Brain microvascular endothelial cell (primary cell): ENCODE measurements around the gene EXOC2.

Source experiments
- DNase-seq: peaks from one replicate; pipeline ENCODE4 v3.0.0-alpha.2; 2020
- H3K27ac ChIP-seq: fragments of 250-450 bp; sonication (Bioruptor Pico); 2 replicates; pipeline ENCODE4 v1.5.1; 2020; ENCODE audit warnings: mild to moderate bottlenecking, moderate library complexity
- H3K27me3 ChIP-seq: fragments of 250-450 bp; sonication (Bioruptor Pico); replicated peaks from 2 replicates; pipeline ENCODE4 v1.5.1; 2020; ENCODE audit warnings: mild to moderate bottlenecking
- H3K36me3 ChIP-seq: fragments of 250-450 bp; sonication (Bioruptor Pico); replicated peaks from 2 replicates; pipeline ENCODE4 v1.5.1; 2020; ENCODE audit warnings: mild to moderate bottlenecking
- H3K4me3 ChIP-seq: 2 replicates; pipeline ENCODE4 v1.5.1; 2011; ENCODE audit warnings: low read depth, mild to moderate bottlenecking, control low read depth, low read length, moderate library complexity
- in situ Hi-C: cut with HindIII; loops from 2 replicates; pipeline ENCODE4 v1.10.0; 2017; ENCODE audit warnings: low sequenced_read_pairs, low pct_ligation_motif_present
- TF ChIP-seq, protein P1 (sequence below): IDR thresholded peaks from 2 replicates; pipeline ENCODE4 v1.5.1; 2011; ENCODE audit warnings: low read depth, mild to moderate bottlenecking, moderate library complexity, low read length, control low read depth, inconsistent platforms; ENCODE audit errors: missing control alignments

EXOC2 gene

GRCh38 chr6:504446-504980 is 188.4 kb downstream of the EXOC2 start:
- Histone ChIP-seq H3K27me3 (no peaks in the 10 kb centered on the region), H3K36me3 (peaks cover 2% of the 10 kb centered on the region), H3K4me3 (no peak overlapping the region), H3K27ac (no peak overlapping the region)
- in situ Hi-C loops = no loop called here
- TF ChIP-seq, protein P1, sequence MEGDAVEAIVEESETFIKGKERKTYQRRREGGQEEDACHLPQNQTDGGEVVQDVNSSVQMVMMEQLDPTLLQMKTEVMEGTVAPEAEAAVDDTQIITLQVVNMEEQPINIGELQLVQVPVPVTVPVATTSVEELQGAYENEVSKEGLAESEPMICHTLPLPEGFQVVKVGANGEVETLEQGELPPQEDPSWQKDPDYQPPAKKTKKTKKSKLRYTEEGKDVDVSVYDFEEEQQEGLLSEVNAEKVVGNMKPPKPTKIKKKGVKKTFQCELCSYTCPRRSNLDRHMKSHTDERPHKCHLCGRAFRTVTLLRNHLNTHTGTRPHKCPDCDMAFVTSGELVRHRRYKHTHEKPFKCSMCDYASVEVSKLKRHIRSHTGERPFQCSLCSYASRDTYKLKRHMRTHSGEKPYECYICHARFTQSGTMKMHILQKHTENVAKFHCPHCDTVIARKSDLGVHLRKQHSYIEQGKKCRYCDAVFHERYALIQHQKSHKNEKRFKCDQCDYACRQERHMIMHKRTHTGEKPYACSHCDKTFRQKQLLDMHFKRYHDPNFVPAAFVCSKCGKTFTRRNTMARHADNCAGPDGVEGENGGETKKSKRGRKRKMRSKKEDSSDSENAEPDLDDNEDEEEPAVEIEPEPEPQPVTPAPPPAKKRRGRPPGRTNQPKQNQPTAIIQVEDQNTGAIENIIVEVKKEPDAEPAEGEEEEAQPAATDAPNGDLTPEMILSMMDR = no peak
- DNase-seq = no peak

GRCh38 chr6:503610-504362 is 189.2 kb downstream of the EXOC2 start:
- H3K27ac ChIP-seq = no peak overlapping the region
- DNase-seq = no peak
- H3K36me3 ChIP-seq = peaks cover 2% of the 10 kb centered on the region
- TF ChIP-seq, protein P1 = no peak
- in situ Hi-C loops = no loop called here
- no peak overlapping the region for H3K4me3 ChIP-seq
- no peaks in the 10 kb centered on the region for H3K27me3 ChIP-seq

- no peak for DNase-seq
- H3K36me3 ChIP-seq = no peaks in the 10 kb centered on the region
- H3K27me3 ChIP-seq = no peaks in the 10 kb centered on the region
- no peak overlapping the region for H3K4me3 ChIP-seq
- in situ Hi-C loops = no loop called here
- TF ChIP-seq, protein P1 = no peak
- H3K27ac ChIP-seq = no peak overlapping the region
Observed at GRCh38 chr6:502761-503160, 190.2 kb downstream of the EXOC2 start.

GRCh38 chr6:501891-502601 is 190.9 kb downstream of the EXOC2 start:
- H3K4me3 ChIP-seq = no peak overlapping the region
- in situ Hi-C loops = no loop called here
- TF ChIP-seq, protein P1 = no peak
- H3K36me3 ChIP-seq = no peaks in the 10 kb centered on the region
- H3K27me3 ChIP-seq = no peaks in the 10 kb centered on the region
- H3K27ac ChIP-seq = no peak overlapping the region
- no peak for DNase-seq

GRCh38 chr6:499617-500016 is 193.3 kb downstream of the EXOC2 start:
- Histone ChIP-seq H3K36me3 (peaks cover 9% of the 10 kb centered on the region), H3K27ac (no peak overlapping the region), H3K4me3 (no peak overlapping the region), H3K27me3 (no peaks in the 10 kb centered on the region)
- no peak for DNase-seq
- in situ Hi-C loops = no loop called here
- TF ChIP-seq, protein P1 = no peak
